Subcutaneous preadipocyte (primary cell): Measurements from ENCODE around the gene SCGB1A1. TPM values are rescaled to one million over a fixed set of nuclear protein-coding genes. Genes with fewer than 3 reads are reported as not detected.

Source experiments
- total RNA-seq: library from RNA; depleted of rRNA; stranded (reverse); fragments of >200 nt; gene quantifications from 2 replicates; pipeline ENCODE4 v1.2.3, GENCODE V29; 2012

The SCGB1A1 gene
- not detected in 2 replicates for total RNA-seq

GRCh38 chr11:62418733-62419132, at the start of gene SCGB1A1:
Gene SCGB1A1 (plus strand): TSS chr11:62419033. CDS start chr11:62419096, 63 bp downstream.

Other genes starting within 250 kb of the SCGB1A1 start
- not detected in 2 replicates for gene SCGB1D1, start 228.8 kb upstream of the SCGB1A1 start, total RNA-seq
- gene SCGB2A1, start 210.4 kb upstream of the SCGB1A1 start, total RNA-seq: not detected in 2 replicates
- not detected in 2 replicates for gene SCGB1D2, start 176.8 kb upstream of the SCGB1A1 start, total RNA-seq
- not detected in 2 replicates for gene SCGB2A2, start 148.9 kb upstream of the SCGB1A1 start, total RNA-seq
- gene SCGB1D4, start 120.0 kb upstream of the SCGB1A1 start, total RNA-seq: not detected in 2 replicates
- gene ASRGL1, start 81.6 kb upstream of the SCGB1A1 start, total RNA-seq: not detected in 2 replicates
- gene AHNAK, start 127.8 kb downstream of the SCGB1A1 start, total RNA-seq: 800 and 1,162 TPM in 2 replicates
- 828 and 1,333 TPM in 2 replicates for gene EEF1G, start 154.9 kb downstream of the SCGB1A1 start, total RNA-seq
- 4.8 and 7.6 TPM in 2 replicates for gene TUT1, start 172.5 kb downstream of the SCGB1A1 start, total RNA-seq
- gene MTA2, start 182.8 kb downstream of the SCGB1A1 start, total RNA-seq: 95.2 and 143 TPM in 2 replicates
- 22.0 and 25.6 TPM in 2 replicates for gene EML3, start 193.7 kb downstream of the SCGB1A1 start, total RNA-seq
- gene ROM1, start 194.2 kb downstream of the SCGB1A1 start, total RNA-seq: 3.1 and 4.4 TPM in 2 replicates
- 28.0 and 42.3 TPM in 2 replicates for gene B3GAT3, start 203.0 kb downstream of the SCGB1A1 start, total RNA-seq
- gene GANAB, start 227.6 kb downstream of the SCGB1A1 start, total RNA-seq: 178 and 191 TPM in 2 replicates
- 30.5 and 34.8 TPM in 2 replicates for gene INTS5, start 234.3 kb downstream of the SCGB1A1 start, total RNA-seq
- 24.8 and 29.4 TPM in 2 replicates for gene C11orf98, start 246.2 kb downstream of the SCGB1A1 start, total RNA-seq
- gene CSKMT, start 246.3 kb downstream of the SCGB1A1 start, total RNA-seq: 8.5 and 17.6 TPM in 2 replicates